H1 (cell line): ENCODE measurements around the gene LTBP4. TPM values are rescaled to one million over a fixed set of nuclear protein-coding genes. Genes with fewer than 3 reads are reported as not detected.

Experiments used
- BACH1 ChIP-seq: IDR thresholded peaks from 2 replicates; pipeline ENCODE4 v1.6.1; 2012; ENCODE audit warnings: low read length, improper control_type of control experiment
- CBX8 ChIP-seq: fragments of 300-800, 300-1000 bp; sonication (generic); IDR thresholded peaks from 2 replicates; pipeline ENCODE4 v1.7.1; 2016; ENCODE audit warnings: low read depth, low read length, borderline replicate concordance
- CEBPB ChIP-seq: IDR thresholded peaks from 2 replicates; pipeline ENCODE4 v1.6.1; 2012; ENCODE audit warnings: low read depth, low read length
- CTBP2 ChIP-seq: IDR thresholded peaks from 2 replicates; pipeline ENCODE4 v1.7.0; 2011; ENCODE audit warnings: borderline replicate concordance, mild to moderate bottlenecking, moderate library complexity, mixed read lengths, low read length; ENCODE audit not compliant: insufficient read depth, insufficient read length
- CTCF ChIP-seq, 3 experiments: IDR thresholded peaks; 1 replicate in 2 of 3; 2 replicates in 1 of 3; pipeline versions ENCODE4 v1.5.1 to v1.6.1; 2011; ENCODE audit warnings: low read length in 3 of 3, mild to moderate bottlenecking in 3 of 3, inconsistent platforms in 2 of 3, low read depth in 1 of 3, moderate library complexity in 1 of 3; ENCODE audit not compliant: insufficient read depth in 1 of 3; ENCODE audit errors: control extremely low read depth in 1 of 3
- FOSL1 ChIP-seq: IDR thresholded peaks from 2 replicates; pipeline ENCODE4 v1.6.1; 2011; ENCODE audit warnings: mild to moderate bottlenecking, low read depth, low read length, moderate library complexity; ENCODE audit not compliant: insufficient read depth
- KDM1A ChIP-seq: fragments of 200-600, 300-600 bp; sonication (generic); IDR thresholded peaks from 2 replicates; pipeline ENCODE4 v1.7.1; 2016; ENCODE audit warnings: mild to moderate bottlenecking, low read length, borderline replicate concordance
- MAFK ChIP-seq: IDR thresholded peaks from 2 replicates; pipeline ENCODE4 v1.6.1; 2012; ENCODE audit warnings: low read depth, mild to moderate bottlenecking, improper control_type of control experiment, low read length
- NRF1 ChIP-seq: IDR thresholded peaks from 2 replicates; pipeline ENCODE4 v1.6.1; 2011; ENCODE audit warnings: mild to moderate bottlenecking, low read depth, low read length, improper control_type of control experiment
- PHF8 ChIP-seq: fragments of 200-600 bp; sonication (generic); conservative IDR thresholded peaks from 2 replicates; pipeline ENCODE4 v1.7.1; 2012; ENCODE audit warnings: low read depth, mild to moderate bottlenecking, inconsistent platforms, low read length, moderate library complexity
- POLR2AphosphoS5 ChIP-seq: IDR thresholded peaks from 2 replicates; pipeline ENCODE4 v1.6.1; 2011; ENCODE audit warnings: low read depth, low read length
- RNF2 ChIP-seq: fragments of 200-900, 300-1000 bp; sonication (generic); IDR thresholded peaks from 2 replicates; pipeline ENCODE4 v1.7.1; 2016; ENCODE audit warnings: borderline replicate concordance, low read depth, mild to moderate bottlenecking, antibody characterized with exemption, low read length; ENCODE audit not compliant: poor library complexity, severe bottlenecking; ENCODE audit errors: missing control alignments
- RXRA ChIP-seq: IDR thresholded peaks from 2 replicates; pipeline ENCODE4 v1.6.1; 2011; ENCODE audit warnings: low read depth, mild to moderate bottlenecking, low read length, moderate library complexity; ENCODE audit not compliant: insufficient read depth
- SAP30 ChIP-seq: fragments of 300-600 bp; sonication (generic); IDR thresholded peaks from 2 replicates; pipeline ENCODE4 v1.7.1; 2012; ENCODE audit warnings: low read length, moderate library complexity, mild to moderate bottlenecking, inconsistent platforms; ENCODE audit not compliant: insufficient read depth, insufficient replicate concordance
- TBP ChIP-seq: IDR thresholded peaks from 2 replicates; pipeline ENCODE4 v1.6.1; 2011; ENCODE audit warnings: low read depth, low read length, improper control_type of control experiment
- TCF12 ChIP-seq: IDR thresholded peaks from 2 replicates; pipeline ENCODE4 v1.6.1; 2011; ENCODE audit warnings: low read depth, mild to moderate bottlenecking, low read length
- USF2 ChIP-seq: IDR thresholded peaks from 2 replicates; pipeline ENCODE4 v1.6.1; 2011; ENCODE audit warnings: low read length, improper control_type of control experiment
- ZNF274 ChIP-seq: IDR thresholded peaks from 2 replicates; pipeline ENCODE4 v1.7.0; 2012; ENCODE audit warnings: low read length, borderline replicate concordance; ENCODE audit errors: extremely low read depth
- polyA plus RNA-seq, 7 experiments: library from polyadenylated mRNA; depleted of rRNA in 3 of 7; stranded (reverse) in 5 of 7; unstranded in 2 of 7; fragments of >200 nt in 5 of 7; fragments of 200-250 nt in 2 of 7; gene quantifications; 1 replicate in 5 of 7; 2 replicates in 1 of 7; 4 replicates in 1 of 7; pipeline versions ENCODE4 v1.2.1 to v1.2.3, GENCODE V29; 2011 to 2013; ENCODE audit warnings: missing spikeins in 2 of 7, mixed read lengths in 2 of 7
- total RNA-seq: library from RNA; stranded (reverse); fragmentation: NEBNext Ultra II Directional; extraction: Animal tissue kit (Norgen Biotek cat#: 25700); gene quantifications from 2 replicates; pipeline ENCODE4 v1.2.1, GENCODE V29; 2021
- TF ChIP-seq, protein P1 (sequence below): IDR thresholded peaks from 2 replicates; pipeline ENCODE4 v1.6.1; 2012; ENCODE audit warnings: inconsistent platforms

Gene LTBP4
- total and polyA plus RNA-seq, 2 of the 8 experiments (the other 6 are each of a cell fraction or from before 2014, with no cell fraction given) = 54.5 to 77.1 TPM

GRCh38 chr19:40609561-40610395 is 8.6 kb downstream of the LTBP4 start (continued):
- TF ChIP-seq CBX8 (no peak), CEBPB (no peak), USF2 (no peak), SAP30 (no peak), TCF12 (no peak), POLR2AphosphoS5 (no peak), TBP (no peak), BACH1 (no peak), CTCF (IDR thresholded peaks at IDR 0.05; ENCODE audit: control extremely low read depth in 1 of 3, insufficient read depth in 1 of 3, low read depth in 1 of 3, low read length in 3 of 3) (no peak), NRF1 (no peak), KDM1A (no peak), FOSL1 (no peak), RNF2 (no peak), PHF8 (no peak), RXRA (no peak), MAFK (no peak), CTBP2 (no peak), ZNF274 (no peak)
- TF ChIP-seq, protein P1, sequence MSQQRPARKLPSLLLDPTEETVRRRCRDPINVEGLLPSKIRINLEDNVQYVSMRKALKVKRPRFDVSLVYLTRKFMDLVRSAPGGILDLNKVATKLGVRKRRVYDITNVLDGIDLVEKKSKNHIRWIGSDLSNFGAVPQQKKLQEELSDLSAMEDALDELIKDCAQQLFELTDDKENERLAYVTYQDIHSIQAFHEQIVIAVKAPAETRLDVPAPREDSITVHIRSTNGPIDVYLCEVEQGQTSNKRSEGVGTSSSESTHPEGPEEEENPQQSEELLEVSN = peak; percentile 23; the same call in 1 of the 2 replicates
